Measurements from ENCODE around the gene FCHSD2. TPM values are rescaled to one million over a fixed set of nuclear protein-coding genes. Genes with fewer than 3 reads are reported as not detected.

The FCHSD2 gene
- total and polyA plus RNA-seq, 9 of the 15 experiments (the other 6 are each of a cell fraction or from before 2014, with no cell fraction given), result 1.8 to 14.7 (median 6.4) TPM

DNA sequence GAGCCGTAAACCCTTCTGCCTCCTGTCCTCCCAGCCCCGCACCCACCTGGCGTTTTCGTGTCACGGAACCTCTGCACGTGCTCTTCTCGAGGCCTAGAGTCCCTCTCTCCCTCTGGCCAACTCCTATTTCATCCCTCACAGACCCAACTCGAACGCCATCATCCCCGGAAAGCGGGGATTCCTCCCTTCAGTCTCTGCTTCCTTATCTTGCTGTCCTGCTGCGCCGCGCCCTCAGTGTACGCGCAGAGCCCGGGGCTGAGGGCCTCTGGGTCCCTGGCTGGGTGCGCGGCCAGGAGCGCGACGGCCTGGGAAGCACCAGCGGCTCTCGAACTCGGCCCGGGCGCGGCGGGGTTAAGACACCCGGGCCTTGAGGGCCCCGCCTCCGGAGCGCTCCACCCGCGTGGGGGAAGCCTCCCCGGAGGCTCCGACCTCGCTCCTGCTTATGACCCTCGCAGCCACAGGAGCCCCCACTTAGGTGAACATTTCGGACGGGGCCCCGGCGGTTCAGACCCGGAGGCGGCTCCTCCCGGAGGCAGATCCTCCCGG, 328.3 kb downstream of the FCHSD2 start (continued):
- TF ChIP-seq ZNF263 (CRISPR knock-in tag; IDR thresholded peaks at IDR 0.05; ENCODE audit: borderline replicate concordance), result peak; percentile 80
- no peak for TF ChIP-seq KLF10 (CRISPR knock-in tag; IDR thresholded peaks at IDR 0.05)
- TF ChIP-seq ZNF217 (CRISPR knock-in tag; IDR thresholded peaks at IDR 0.05), result no peak
- 0 out of 2 replicates have a peak, but pooled peaks have one; percentile 43 for TF ChIP-seq SMARCA4 (IDR thresholded peaks at IDR 0.05)
- TF ChIP-seq MXI1 (IDR thresholded peaks at IDR 0.05; ENCODE audit: low read depth, low read length), result peak; percentile 44; the same call in 1 of the 2 replicates
- TF ChIP-seq, protein P1, sequence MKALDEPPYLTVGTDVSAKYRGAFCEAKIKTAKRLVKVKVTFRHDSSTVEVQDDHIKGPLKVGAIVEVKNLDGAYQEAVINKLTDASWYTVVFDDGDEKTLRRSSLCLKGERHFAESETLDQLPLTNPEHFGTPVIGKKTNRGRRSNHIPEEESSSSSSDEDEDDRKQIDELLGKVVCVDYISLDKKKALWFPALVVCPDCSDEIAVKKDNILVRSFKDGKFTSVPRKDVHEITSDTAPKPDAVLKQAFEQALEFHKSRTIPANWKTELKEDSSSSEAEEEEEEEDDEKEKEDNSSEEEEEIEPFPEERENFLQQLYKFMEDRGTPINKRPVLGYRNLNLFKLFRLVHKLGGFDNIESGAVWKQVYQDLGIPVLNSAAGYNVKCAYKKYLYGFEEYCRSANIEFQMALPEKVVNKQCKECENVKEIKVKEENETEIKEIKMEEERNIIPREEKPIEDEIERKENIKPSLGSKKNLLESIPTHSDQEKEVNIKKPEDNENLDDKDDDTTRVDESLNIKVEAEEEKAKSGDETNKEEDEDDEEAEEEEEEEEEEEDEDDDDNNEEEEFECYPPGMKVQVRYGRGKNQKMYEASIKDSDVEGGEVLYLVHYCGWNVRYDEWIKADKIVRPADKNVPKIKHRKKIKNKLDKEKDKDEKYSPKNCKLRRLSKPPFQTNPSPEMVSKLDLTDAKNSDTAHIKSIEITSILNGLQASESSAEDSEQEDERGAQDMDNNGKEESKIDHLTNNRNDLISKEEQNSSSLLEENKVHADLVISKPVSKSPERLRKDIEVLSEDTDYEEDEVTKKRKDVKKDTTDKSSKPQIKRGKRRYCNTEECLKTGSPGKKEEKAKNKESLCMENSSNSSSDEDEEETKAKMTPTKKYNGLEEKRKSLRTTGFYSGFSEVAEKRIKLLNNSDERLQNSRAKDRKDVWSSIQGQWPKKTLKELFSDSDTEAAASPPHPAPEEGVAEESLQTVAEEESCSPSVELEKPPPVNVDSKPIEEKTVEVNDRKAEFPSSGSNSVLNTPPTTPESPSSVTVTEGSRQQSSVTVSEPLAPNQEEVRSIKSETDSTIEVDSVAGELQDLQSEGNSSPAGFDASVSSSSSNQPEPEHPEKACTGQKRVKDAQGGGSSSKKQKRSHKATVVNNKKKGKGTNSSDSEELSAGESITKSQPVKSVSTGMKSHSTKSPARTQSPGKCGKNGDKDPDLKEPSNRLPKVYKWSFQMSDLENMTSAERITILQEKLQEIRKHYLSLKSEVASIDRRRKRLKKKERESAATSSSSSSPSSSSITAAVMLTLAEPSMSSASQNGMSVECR (CRISPR knock-in tag; IDR thresholded peaks at IDR 0.05), result no peak; the same call in 1 of the 2 replicates
- TF ChIP-seq, protein P2, sequence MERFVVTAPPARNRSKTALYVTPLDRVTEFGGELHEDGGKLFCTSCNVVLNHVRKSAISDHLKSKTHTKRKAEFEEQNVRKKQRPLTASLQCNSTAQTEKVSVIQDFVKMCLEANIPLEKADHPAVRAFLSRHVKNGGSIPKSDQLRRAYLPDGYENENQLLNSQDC (CRISPR knock-in tag; IDR thresholded peaks at IDR 0.05), result no peak
- peak; percentile 69; the same call in 1 of the 2 replicates for TF ChIP-seq SMAD3 (CRISPR knock-in tag; conservative IDR thresholded peaks at IDR 0.05)
- TF ChIP-seq, protein P3, sequence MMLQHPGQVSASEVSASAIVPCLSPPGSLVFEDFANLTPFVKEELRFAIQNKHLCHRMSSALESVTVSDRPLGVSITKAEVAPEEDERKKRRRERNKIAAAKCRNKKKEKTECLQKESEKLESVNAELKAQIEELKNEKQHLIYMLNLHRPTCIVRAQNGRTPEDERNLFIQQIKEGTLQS (IDR thresholded peaks at IDR 0.05), result peak; percentile 46; the same call in 1 of the 2 replicates
- TF ChIP-seq, protein P3 (CRISPR knock-in tag; conservative IDR thresholded peaks at IDR 0.05), result no peak
- TF ChIP-seq NCOR1 (IDR thresholded peaks at IDR 0.05), result peak; percentile 64; the same call in 1 of the 2 replicates
- TF ChIP-seq, protein P4, sequence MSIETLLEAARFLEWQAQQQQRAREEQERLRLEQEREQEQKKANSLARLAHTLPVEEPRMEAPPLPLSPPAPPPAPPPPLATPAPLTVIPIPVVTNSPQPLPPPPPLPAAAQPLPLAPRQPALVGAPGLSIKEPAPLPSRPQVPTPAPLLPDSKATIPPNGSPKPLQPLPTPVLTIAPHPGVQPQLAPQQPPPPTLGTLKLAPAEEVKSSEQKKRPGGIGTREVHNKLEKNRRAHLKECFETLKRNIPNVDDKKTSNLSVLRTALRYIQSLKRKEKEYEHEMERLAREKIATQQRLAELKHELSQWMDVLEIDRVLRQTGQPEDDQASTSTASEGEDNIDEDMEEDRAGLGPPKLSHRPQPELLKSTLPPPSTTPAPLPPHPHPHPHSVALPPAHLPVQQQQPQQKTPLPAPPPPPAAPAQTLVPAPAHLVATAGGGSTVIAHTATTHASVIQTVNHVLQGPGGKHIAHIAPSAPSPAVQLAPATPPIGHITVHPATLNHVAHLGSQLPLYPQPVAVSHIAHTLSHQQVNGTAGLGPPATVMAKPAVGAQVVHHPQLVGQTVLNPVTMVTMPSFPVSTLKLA (conservative IDR thresholded peaks at IDR 0.05), result peak; percentile 77 to 91
- TF ChIP-seq SP2 (IDR thresholded peaks at IDR 0.05; ENCODE audit: extremely low read depth, low read depth, low read length, poor library complexity, severe bottlenecking), result no peak
- TF ChIP-seq CHD1 (IDR thresholded peaks at IDR 0.05; ENCODE audit: low read length), result peak; percentile 58
- TF ChIP-seq CEBPG (CRISPR knock-in tag; IDR thresholded peaks at IDR 0.05), result peak; percentile 32; the same call in 1 of the 2 replicates
- no peak for TF ChIP-seq CEBPG (tag; conservative IDR thresholded peaks at IDR 0.05 in 1 of 2, IDR thresholded peaks at IDR 0.05 in 1 of 2)
- TF ChIP-seq POLR2G (IDR thresholded peaks at IDR 0.05; ENCODE audit: low read depth, low read length), result peak; percentile 96
- 0 out of 3 replicates have a peak, but pooled peaks of 1 of the 2 experiments have one; percentile 16 for TF ChIP-seq CBX3 (IDR thresholded peaks at IDR 0.05; ENCODE audit: borderline replicate concordance in 1 of 2, low read length in 2 of 2)
- no peak for TF ChIP-seq NR3C1 (CRISPR knock-in tag; IDR thresholded peaks at IDR 0.05)
- peak; percentile 65 to 71 for TF ChIP-seq NRF1 (conservative IDR thresholded peaks at IDR 0.05 in 1 of 2, IDR thresholded peaks at IDR 0.05 in 1 of 2)
- TF ChIP-seq EGR1 (conservative IDR thresholded peaks at IDR 0.05), result peak; percentile 53; the same call in 1 of the 2 replicates
- TF ChIP-seq EP400 (IDR thresholded peaks at IDR 0.05), result peak; percentile 61

All from K562 (cell line).